NT2/D1 (cell line): ENCODE results near the gene FGF18.

Source experiments
- DNase-seq: peaks from one replicate; pipeline ENCODE4 v3.0.0-alpha.2; 2011; ENCODE audit warnings: low read depth, low spot score
- H3K27me3 ChIP-seq: 2 replicates; pipeline ENCODE4 v1.6.0; 2011; ENCODE audit warnings: mild to moderate bottlenecking; ENCODE audit not compliant: insufficient read length, insufficient read depth
- H3K36me3 ChIP-seq: 2 replicates; pipeline ENCODE4 v1.6.1; 2011; ENCODE audit warnings: mild to moderate bottlenecking, low read length, mixed read lengths; ENCODE audit not compliant: insufficient read depth, insufficient read length
- H3K4me1 ChIP-seq: 2 replicates; pipeline ENCODE4 v1.5.1; 2011; ENCODE audit not compliant: insufficient read depth, insufficient read length
- H3K4me3 ChIP-seq: 2 replicates; pipeline ENCODE4 v1.5.1; 2011; ENCODE audit warnings: low read depth; ENCODE audit not compliant: insufficient read length
- H3K9ac ChIP-seq: 2 replicates; pipeline ENCODE4 v1.6.0; 2011; ENCODE audit warnings: low read depth; ENCODE audit not compliant: insufficient read length
- H3K9me3 ChIP-seq: 2 replicates; pipeline ENCODE4 v1.5.1; 2011; ENCODE audit warnings: mild to moderate bottlenecking, low read length; ENCODE audit not compliant: insufficient read depth
- SUZ12 ChIP-seq: IDR thresholded peaks from 2 replicates; pipeline ENCODE4 v1.6.1; 2011; ENCODE audit not compliant: insufficient read length, insufficient read depth; ENCODE audit errors: extremely low read depth
- YY1 ChIP-seq: IDR thresholded peaks from 2 replicates; pipeline ENCODE4 v1.6.1; 2011; ENCODE audit not compliant: insufficient read length, insufficient read depth
- ZNF274 ChIP-seq: IDR thresholded peaks from 2 replicates; pipeline ENCODE4 v1.6.1; 2011; ENCODE audit warnings: mild to moderate bottlenecking, low read depth, low read length

Gene FGF18

GRCh38 chr5:171386861-171387344, 32.5 kb upstream of the FGF18 start:
- Histone ChIP-seq H3K4me1 (no peaks in the 10 kb centered on the region), H3K4me3 (peak overlapping the region; percentile 64), H3K9me3 (no peaks in the 10 kb centered on the region), H3K36me3 (peaks cover 39% of the 10 kb centered on the region), H3K27me3 (no peaks in the 10 kb centered on the region), H3K9ac (peak overlapping the region; percentile 95)
- no peak for TF ChIP-seq ZNF274
- no peak for TF ChIP-seq SUZ12
- no peak for TF ChIP-seq YY1
- DNase-seq = peak; percentile 27

- Histone ChIP-seq H3K4me3 (peak within 1 kb of the TSS; percentile 95), H3K9me3 (no peaks in the 10 kb centered on the region), H3K9ac (peak within 1 kb of the TSS; percentile 97), H3K27me3 (no peaks in the 10 kb centered on the region), H3K4me1 (peaks cover 2% of the 10 kb centered on the region), H3K36me3 (peaks cover 44% of the 10 kb centered on the region)
- peak; percentile 96 for DNase-seq
- TF ChIP-seq SUZ12 (no peak), ZNF274 (no peak), YY1 (peak; percentile 82)
These were observed 32.0 kb upstream of the FGF18 start, which contains the start of gene NPM1 for GRCh38 chr5:171387345-171387969. TSS of gene NPM1 (plus strand) at chr5:171387849. CDS start at chr5:171387949, 100 bp downstream.

- no peaks in the 10 kb centered on the region for H3K9me3 ChIP-seq
- peak overlapping the region; percentile 95 for H3K4me3 ChIP-seq
- no peak for DNase-seq
- no peaks in the 10 kb centered on the region for H3K27me3 ChIP-seq
- H3K4me1 ChIP-seq = peaks cover 2% of the 10 kb centered on the region
- TF ChIP-seq SUZ12 = no peak
- peaks cover 52% of the 10 kb centered on the region for H3K36me3 ChIP-seq
- peak overlapping the region; percentile 97 for H3K9ac ChIP-seq
These were observed 31.3 kb upstream of the FGF18 start for GRCh38 chr5:171387970-171388815.

GRCh38 chr5:171388816-171389168, 30.7 kb upstream of the FGF18 start:
- peaks cover 2% of the 10 kb centered on the region for H3K4me1 ChIP-seq

GRCh38 chr5:171390883-171391677, 28.4 kb upstream of the FGF18 start:
- Histone ChIP-seq H3K9ac (no peak overlapping the region), H3K4me1 (peaks cover 3% of the 10 kb centered on the region), H3K36me3 (peaks cover 80% of the 10 kb centered on the region), H3K27me3 (no peaks in the 10 kb centered on the region), H3K9me3 (no peaks in the 10 kb centered on the region), H3K4me3 (peak overlapping the region; percentile 95)
- DNase-seq = no peak
- no peak for TF ChIP-seq SUZ12
- TF ChIP-seq ZNF274 = no peak
- no peak for TF ChIP-seq YY1

More at GRCh38 chr5:171388816-171389168, 30.7 kb upstream of the FGF18 start:
- no peaks in the 10 kb centered on the region for H3K27me3 ChIP-seq
- peaks cover 58% of the 10 kb centered on the region for H3K36me3 ChIP-seq
- no peaks in the 10 kb centered on the region for H3K9me3 ChIP-seq
- peak overlapping the region; percentile 95 for H3K4me3 ChIP-seq
- DNase-seq = no peak
- TF ChIP-seq ZNF274 (no peak), SUZ12 (no peak), YY1 (no peak)
- H3K9ac ChIP-seq = peak overlapping the region; percentile 97

- H3K27me3 ChIP-seq = no peaks in the 10 kb centered on the region
- no peak for DNase-seq
- peaks cover 3% of the 10 kb centered on the region for H3K4me1 ChIP-seq
- peak overlapping the region; percentile 19 for H3K4me3 ChIP-seq
- H3K9ac ChIP-seq = no peak overlapping the region
- TF ChIP-seq SUZ12 = no peak
- no peak for TF ChIP-seq ZNF274
- TF ChIP-seq YY1 = no peak
- H3K9me3 ChIP-seq = no peaks in the 10 kb centered on the region
- peaks cover 90% of the 10 kb centered on the region for H3K36me3 ChIP-seq
These were observed 27.4 kb upstream of the FGF18 start for GRCh38 chr5:171391996-171392577.
